Uterus (tissue), 2 donors: ENCODE results near the gene SRCAP.

Source experiments
- CTCF ChIP-seq, 4 experiments: fragments of 200-600 bp in 2 of 4; fragments of 450-650 bp in 2 of 4; sonication (generic) in 2 of 4; IDR thresholded peaks; one replicate each; pipeline ENCODE4 v1.5.1; 2016 to 2019; ENCODE audit warnings: antibody characterized with exemption in 4 of 4, mild to moderate bottlenecking in 2 of 4, moderate library complexity in 1 of 4
- POLR2A ChIP-seq, 2 donors: fragments of 450-650 bp; IDR thresholded peaks; one replicate each; pipeline ENCODE4 v1.6.1; 2016; ENCODE audit warnings: antibody characterized with exemption in 2 of 2, mild to moderate bottlenecking in 1 of 2, moderate library complexity in 1 of 2

- peak; percentile 28 to 80 for TF ChIP-seq POLR2A (IDR thresholded peaks at IDR 0.05)
- peak in 1 of 4 experiments; percentile 5 for TF ChIP-seq CTCF (IDR thresholded peaks at IDR 0.05)
These were observed at the start of gene SRCAP for GRCh38 chr16:30698816-30699614.
